ENCODE measurements around the gene UBE2I.

The UBE2I gene

GRCh38 chr16:1343428-1344242 lies 34.2 kb downstream of the UBE2I start:
- DNase-seq (ENCODE audit: low spot score): no peak

GRCh38 chr16:1344499-1344898 lies 35.1 kb downstream of the UBE2I start:
- DNase-seq (ENCODE audit: low spot score): no peak

- DNase-seq (ENCODE audit: low spot score): no peak
These were observed 35.7 kb downstream of the UBE2I start for GRCh38 chr16:1345087-1345486.

GRCh38 chr16:1345651-1346421 lies 36.4 kb downstream of the UBE2I start:
- DNase-seq (ENCODE audit: low spot score): no peak

GRCh38 chr16:1346422-1347285 lies 37.2 kb downstream of the UBE2I start:
- DNase-seq (ENCODE audit: low spot score): no peak

GRCh38 chr16:1347286-1347855 lies 37.9 kb downstream of the UBE2I start:
- no peak for DNase-seq (ENCODE audit: low spot score)

- no peak for DNase-seq (ENCODE audit: low spot score)
These were observed 38.5 kb downstream of the UBE2I start for GRCh38 chr16:1347962-1348361.

GRCh38 chr16:1348441-1348840 lies 39.0 kb downstream of the UBE2I start:
- no peak for DNase-seq (ENCODE audit: low spot score)

- DNase-seq (ENCODE audit: low spot score): no peak
These were observed 39.5 kb downstream of the UBE2I start for GRCh38 chr16:1348926-1349325.

GRCh38 chr16:1349351-1349750 lies 39.9 kb downstream of the UBE2I start:
- DNase-seq (ENCODE audit: low spot score): no peak

- no peak for DNase-seq (ENCODE audit: low spot score)
These were observed 40.5 kb downstream of the UBE2I start for GRCh38 chr16:1349951-1350350.

- no peak for DNase-seq (ENCODE audit: low spot score)
These were observed 41.3 kb downstream of the UBE2I start for GRCh38 chr16:1350691-1351090.

- no peak for DNase-seq (ENCODE audit: low spot score)
These were observed 41.8 kb downstream of the UBE2I start for GRCh38 chr16:1351215-1351581.

- DNase-seq (ENCODE audit: low spot score): peak; percentile 40
These were observed 42.3 kb downstream of the UBE2I start, which contains the start of the genes GNPTG and TSR3 for GRCh38 chr16:1351582-1352362. Gene GNPTG (plus strand): TSS chr16:1351931. CDS start chr16:1351966, 35 bp downstream. Gene TSR3 (minus strand): TSS chr16:1351878. CDS start chr16:1351804, 74 bp downstream.

GRCh38 chr16:1354815-1355540 lies 45.5 kb downstream of the UBE2I start:
- no peak for DNase-seq (ENCODE audit: low spot score)

- DNase-seq (ENCODE audit: low spot score): no peak
These were observed 46.2 kb downstream of the UBE2I start for GRCh38 chr16:1355591-1355990.

GRCh38 chr16:1356061-1356900 lies 46.8 kb downstream of the UBE2I start:
- DNase-seq (ENCODE audit: low spot score): no peak

- DNase-seq (ENCODE audit: low spot score): no peak
These were observed 48.6 kb downstream of the UBE2I start for GRCh38 chr16:1357906-1358566.

All from COLO829 (cell line).